Esophagus muscularis mucosa (tissue), 3 donors: Measurements from ENCODE around the gene HCST.

Experiments
- EP300 ChIP-seq: sonication (generic); formaldehyde crosslinking; IDR thresholded peaks from one replicate; pipeline ENCODE4 v1.6.1; 2017; ENCODE audit warnings: antibody characterized with exemption
- POLR2AphosphoS5 ChIP-seq, 2 donors: sonication (generic); formaldehyde crosslinking; IDR thresholded peaks; one replicate each; pipeline ENCODE4 v1.6.1; 2017; ENCODE audit warnings: antibody characterized with exemption in 2 of 2

GRCh38 chr19:35859414-35859813 lies 42.9 kb upstream of the HCST start:
- TF ChIP-seq EP300 (no peak), POLR2AphosphoS5 (IDR thresholded peaks at IDR 0.05) (no peak)
